GM19351 (cell line): ENCODE measurements around the gene OR2L13.
A peak's percentile ranks its signal among the peaks of the same experiment; 100 is the strongest.
"Not testable (repeated sequence)": the region's sequence is repeated elsewhere in the genome, so short reads cannot be mapped to it uniquely, and the experiment has no call there.

Source experiments
- ATAC-seq: cut with Tn5 transposase; IDR thresholded peaks from one replicate; pipeline ENCODE4 v1.9.1; 2021; ENCODE audit warnings: mild to moderate bottlenecking, moderate library complexity; ENCODE audit not compliant: unreplicated experiment

OR2L13 gene, protein sequence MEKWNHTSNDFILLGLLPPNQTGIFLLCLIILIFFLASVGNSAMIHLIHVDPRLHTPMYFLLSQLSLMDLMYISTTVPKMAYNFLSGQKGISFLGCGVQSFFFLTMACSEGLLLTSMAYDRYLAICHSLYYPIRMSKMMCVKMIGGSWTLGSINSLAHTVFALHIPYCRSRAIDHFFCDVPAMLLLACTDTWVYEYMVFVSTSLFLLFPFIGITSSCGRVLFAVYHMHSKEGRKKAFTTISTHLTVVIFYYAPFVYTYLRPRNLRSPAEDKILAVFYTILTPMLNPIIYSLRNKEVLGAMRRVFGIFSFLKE

DNA sequence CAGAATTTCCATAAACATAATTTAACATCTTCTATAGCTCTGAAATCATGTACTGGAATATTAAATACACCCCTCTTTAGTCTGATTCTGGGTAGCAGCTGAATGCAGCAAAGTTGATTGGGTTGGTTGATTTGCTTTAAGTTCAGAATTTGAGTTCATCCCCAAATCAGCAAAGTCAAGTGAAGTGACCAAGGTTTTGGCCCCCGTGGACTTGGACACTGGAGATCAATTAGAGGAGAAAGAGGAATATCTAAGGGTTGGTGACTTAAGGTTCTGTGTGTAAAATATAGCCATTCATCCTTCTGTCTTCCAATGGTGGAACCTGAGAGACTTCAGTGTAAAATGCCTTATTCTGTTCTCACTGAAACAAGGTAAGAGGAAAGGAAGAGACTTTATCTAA is at the start of gene OR2L13:
Gene OR2L13, plus strand, starts transcription at position 301 of the 400 bp plus-strand sequence. CDS start 4,192 bp downstream, outside the sequence.
- no peak for ATAC-seq

DNA sequence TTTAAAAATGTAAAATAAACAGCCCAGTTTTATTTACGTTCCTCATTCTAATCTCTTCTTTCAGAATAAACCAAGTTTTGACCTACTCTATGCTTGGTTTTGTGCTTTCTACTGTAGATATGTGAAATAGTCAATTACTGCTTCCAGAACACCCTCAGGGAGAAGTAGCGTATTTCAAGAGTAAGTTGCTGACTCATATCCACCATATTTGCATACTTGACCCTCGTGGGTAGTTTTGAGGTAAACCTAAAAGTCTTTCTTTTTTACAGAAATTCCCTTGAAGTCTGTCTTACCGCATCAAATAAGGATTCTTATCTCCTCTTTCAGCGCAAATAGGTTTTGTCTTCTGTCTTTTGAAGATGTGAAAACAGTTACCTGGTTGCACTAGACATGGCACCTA is 49.8 kb upstream of the OR2L13 start:
- ATAC-seq, result peak; percentile 60

DNA sequence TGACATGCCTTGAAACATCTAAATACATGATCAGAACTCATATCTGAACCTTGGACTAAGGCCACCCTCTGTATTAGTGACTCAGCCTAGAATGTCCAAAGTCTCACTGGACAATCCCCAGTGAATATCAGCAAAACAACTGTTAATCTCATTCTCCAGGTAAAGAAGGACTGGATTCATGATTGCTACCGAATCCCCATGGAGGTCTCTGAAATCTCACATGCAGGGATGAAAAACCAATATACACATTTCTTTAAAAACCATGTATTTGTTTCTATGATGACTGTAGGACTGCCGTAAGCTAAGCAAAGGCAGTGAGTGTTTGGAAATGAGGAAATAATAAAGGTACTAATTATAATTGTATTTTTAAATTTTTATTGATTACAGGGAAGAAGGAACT is 48.4 kb upstream of the OR2L13 start, which contains the start of gene OR2L3:
Gene OR2L3, plus strand, starts transcription at position 301 of the 400 bp plus-strand sequence. CDS start 13,846 bp downstream, outside the sequence.
- ATAC-seq, result no peak

DNA sequence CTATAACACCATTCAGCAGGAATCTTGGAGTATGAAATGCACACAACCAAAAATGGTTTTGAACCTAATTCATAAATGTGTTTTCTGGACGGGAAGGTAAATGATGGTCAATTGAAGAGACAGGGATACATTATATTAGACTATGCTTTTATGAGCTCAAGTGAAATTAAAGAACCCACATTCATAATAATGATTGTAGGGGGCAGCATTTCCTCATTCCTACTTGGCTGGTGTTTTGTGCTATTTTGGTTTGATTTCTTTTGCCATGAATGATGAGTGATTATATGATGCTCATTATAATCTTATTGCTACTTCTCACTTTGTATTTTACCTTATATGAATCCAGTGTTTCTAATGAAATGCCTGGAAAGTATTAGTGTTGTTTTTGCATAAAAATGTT is 48.0 kb upstream of the OR2L13 start:
- ATAC-seq, result no peak

DNA sequence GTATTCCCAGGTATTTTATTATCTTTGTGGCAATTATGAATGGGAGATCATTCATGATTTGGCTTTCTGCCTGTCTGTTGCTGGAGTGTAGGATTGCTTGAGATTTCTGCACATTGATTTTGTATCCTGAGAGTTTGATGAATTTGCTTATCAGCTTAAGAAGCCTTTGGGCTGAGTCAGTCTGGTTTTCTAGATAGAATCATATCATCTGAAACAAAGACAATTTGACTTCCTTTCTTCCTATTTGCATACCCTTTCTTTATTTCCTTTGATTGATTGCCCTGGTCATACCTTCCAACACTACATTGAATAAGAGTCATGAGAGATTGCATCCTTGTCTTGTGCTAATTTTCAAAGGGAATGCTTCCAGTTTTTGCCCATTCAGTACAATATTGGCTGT is 40.3 kb upstream of the OR2L13 start:
- ATAC-seq, result no peak

DNA sequence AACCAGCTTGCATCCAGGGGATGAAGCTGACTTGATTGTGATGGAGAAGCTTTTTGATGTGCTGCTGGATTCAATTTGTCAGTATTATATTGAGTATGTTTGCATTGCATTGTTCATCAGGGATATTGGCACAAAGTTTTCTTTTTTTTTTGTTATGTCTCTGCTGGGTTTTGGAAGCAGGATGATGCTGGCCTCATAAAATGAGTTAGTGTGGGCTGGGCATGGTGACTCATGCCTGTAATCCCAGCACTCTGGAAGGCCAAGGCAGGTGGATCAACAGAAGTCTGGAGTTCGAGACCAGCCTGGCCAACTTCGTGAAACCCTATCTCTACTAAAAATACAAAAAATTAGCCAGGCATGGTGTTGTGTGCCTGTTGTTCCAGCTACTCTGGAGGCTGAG is 39.7 kb upstream of the OR2L13 start:
- ATAC-seq, result no peak

DNA sequence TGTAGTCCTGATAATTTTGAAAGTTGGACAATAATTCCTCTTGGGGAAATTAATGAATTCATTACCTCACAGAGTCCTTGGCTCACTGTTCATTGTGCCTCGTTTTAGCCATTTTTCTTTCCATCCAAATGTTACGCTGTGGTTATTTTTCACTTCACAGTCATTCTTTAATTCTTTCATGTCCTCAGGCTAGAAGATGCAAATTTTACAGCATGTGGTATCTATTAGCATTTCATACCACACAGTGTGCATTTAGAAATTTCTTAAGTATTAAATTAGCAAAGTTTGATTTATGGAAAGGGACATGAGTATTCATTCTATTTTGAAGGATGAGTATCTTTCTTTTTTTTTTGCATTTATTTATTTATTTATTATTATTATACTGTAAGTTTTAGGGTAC is 29.9 kb upstream of the OR2L13 start:
- ATAC-seq, result no peak

DNA sequence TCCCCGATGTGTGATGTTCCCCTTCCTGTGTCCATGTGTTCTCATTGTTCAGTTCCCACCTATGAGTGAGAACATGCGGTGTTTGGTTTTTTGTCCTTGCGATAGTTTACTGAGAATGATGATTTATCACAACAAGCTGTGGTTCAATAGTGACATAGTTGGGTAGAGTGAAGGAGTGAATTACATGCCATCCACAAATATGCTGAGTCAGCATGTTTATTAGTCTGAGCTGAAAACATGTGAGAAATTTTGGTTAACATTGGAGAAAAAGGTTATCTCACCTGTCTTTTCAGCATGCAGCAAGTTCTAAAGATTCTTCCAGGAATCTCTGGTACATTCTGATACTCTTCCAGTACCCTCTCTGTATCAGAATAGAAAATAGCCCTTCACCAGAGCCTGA is 29.4 kb upstream of the OR2L13 start:
- no peak for ATAC-seq

DNA sequence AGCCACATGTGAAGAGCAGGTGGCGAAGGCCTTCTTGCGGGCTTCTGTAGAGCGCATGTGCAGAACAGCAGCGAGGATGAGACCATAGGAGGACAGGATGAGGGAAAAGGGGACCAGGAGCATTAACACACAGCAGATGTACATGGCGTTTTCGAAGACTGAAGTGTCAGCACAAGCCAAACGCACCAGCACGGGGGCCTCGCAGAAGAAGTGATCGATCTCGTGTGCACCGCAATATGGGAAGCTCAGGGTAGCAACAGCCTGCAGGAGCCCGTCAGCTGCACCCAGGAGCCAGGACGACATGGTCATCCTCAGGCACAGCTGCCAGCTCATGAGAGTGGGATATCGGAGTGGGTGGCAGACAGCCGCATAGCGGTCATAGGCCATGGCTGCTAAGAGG is 11.1 kb upstream of the OR2L13 start:
- not testable (repeated sequence) for ATAC-seq

DNA sequence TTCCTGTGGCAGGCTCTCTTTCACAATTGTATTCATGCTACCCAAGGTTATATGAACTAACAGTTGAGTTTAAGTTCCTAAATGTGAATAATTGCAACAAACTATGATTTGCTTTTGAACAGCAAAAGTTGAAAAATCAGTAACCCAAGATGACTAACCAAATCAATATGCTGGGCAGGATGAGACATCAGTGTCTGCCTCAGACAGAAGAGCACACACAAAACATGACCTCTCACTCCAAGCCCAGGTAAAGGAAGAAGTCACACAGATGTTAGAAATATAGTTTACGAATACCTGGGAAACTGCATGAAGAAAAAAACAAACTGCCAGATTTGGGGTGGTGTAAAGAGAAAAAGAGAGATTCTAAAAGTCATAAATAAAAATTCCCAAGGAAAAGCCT is 3.5 kb downstream of the OR2L13 start:
- no peak for ATAC-seq

DNA sequence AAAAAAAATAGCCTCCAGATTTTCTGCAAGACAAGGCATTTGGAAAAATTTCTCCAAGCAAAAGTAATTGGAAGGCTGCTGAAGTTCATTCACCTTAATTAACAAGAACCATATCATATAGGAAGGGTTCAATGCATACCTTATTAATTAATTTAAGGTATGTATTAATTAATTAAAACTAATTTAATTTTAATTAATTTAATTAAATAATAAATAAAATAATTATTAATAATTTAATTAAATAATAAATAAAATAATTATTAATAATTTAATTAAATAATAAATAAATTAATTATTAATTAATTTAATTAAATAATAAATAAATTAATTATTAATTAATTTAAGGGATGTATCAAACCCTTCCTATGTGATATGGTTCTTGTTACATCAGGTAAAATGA is 7.9 kb downstream of the OR2L13 start:
- ATAC-seq, result no peak

DNA sequence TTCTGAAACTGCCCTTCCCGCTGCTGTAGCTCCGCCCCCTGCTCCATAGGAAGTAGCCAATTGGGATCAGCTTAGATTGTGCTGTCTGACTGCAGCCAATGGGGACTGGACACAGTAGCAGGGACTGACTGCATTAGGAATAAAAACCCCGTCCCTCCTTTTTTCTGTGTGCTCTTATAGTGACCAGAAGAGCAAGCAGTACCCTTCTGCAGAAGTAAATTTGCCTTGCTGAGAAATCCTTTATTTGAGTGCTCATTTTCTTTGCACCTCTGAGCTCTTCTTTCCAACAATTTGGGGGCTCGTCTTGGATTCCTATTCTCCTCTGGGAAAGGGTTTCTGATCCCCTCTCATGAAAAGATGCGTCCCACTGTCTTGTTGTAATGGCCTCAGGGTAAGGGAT is 16.2 kb downstream of the OR2L13 start:
- ATAC-seq, result no peak

DNA sequence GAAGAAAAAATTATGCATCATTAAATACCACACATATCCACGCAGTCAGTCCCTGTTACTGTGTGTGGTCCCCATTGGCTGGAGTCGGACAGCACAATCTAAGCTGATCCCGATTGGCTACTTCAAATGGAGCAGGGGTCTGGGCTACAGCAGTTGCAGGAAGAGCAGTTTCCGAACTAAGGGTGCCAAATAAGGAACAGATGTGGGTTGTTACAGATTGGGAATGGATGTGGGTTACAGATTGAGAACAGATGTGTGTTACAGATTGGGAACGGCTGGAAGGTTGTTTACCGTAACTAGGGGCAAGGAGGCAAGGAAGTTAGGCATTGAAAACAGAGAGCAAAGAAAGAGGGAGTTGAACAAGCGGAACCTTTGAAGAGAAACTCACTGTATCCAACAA is 19.9 kb downstream of the OR2L13 start:
- ATAC-seq, result no peak

DNA sequence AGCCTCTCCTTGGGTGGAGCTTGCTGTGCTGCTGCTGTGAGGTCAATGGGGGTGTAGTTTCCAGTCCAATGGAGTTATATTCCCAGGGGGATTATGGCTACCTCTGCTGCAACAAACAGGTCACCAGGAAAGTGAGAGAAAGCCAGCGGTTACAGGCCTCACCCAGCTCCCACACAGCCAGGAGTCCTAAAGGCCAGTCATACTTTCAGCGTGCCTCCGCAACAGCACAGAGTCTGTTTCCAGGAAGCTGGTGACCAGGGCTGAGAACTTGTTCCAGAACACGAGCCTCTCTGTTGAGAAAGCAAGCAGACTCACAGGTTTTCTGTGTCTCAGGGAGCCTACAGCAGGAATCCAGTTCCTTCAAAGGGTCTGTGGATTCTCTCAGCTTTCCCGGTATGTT is 32.7 kb downstream of the OR2L13 start:
- ATAC-seq, result no peak

DNA sequence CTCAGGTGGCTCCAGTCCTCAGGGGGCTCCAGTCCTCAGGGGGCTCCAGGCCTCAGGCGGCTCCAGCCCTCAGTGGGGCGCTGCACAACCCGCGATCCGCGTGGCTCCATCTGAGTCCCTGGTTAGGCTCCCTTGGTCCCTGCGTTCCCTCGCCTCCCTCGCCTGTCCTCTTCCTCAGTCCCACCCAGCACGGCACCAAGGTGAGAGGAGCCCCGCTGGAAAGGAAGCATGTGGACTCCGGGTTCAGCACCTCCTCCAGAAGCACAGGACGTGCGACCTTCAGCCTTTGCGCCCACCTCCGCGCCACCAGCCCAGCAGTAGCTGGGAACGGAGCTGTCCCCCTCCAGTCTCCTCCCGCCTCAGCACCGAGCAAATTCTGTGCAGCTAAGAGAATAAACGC is 41.8 kb downstream of the OR2L13 start:
- no peak for ATAC-seq

DNA sequence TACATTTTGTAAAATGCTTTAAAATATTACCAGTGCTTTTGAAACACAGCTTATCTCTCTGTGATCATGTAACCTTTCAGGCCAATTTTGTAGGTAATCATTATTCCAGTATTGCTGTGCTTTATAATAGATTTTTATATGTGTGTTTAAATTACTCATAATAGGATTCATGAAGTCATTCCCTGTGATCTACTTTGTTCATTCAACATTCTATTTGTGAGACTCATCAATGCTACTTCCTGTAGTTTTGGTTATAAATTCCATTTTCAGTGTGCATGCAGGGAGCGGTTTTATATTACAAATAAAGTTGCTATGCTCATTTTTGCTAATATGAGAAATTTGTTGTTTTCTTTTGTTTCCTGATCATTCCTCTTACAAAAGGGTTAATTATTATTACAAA is 45.9 kb downstream of the OR2L13 start:
- ATAC-seq, result no peak

DNA sequence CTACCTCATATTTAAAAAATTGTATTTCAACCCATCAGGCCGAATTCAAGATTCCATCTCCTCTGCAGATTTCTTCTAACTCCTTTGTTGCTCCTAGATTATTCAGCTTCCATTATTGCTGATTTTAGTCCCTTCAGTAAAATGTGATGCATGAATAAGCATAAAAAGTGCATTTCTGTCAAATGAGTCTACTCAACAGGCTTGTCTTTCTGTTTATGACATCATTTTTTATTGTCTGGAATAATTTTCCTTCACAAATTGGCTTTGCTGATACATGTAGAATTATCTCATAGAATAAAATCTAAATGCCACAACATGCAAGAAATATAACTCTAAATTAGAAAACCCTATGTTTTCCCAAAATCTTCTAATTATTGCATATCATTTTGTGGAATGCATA is 48.3 kb downstream of the OR2L13 start:
- no peak for ATAC-seq

DNA sequence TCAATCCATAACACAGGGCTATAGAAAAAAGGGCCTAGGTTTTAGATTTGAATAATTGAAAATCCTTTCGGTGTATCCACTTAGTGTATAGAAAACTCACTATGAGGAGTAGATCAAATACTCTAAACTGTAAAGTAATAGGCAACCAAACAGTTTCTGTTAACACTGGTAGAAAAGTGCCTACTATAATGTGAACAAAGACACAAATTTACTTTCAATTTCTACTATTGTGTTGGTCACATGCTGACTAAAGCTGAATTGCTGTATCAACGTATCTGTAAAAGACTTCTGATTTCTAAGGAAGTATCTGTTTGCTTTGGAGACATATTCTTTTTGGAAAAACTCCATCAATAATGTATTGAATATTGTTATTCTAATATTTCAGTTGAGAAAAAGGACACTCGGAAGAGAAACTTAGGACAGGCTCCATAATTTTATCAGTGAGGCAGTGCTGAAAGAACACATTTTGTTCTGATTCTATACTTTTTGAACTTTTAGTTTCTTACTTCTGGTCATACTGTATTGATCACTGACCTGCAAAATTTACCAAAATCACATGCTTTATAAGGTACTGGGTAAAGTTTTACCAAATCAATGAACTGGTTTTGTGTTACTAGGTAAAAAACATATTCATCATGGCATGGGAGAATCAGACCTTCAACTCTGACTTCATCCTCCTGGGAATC is 49.7 kb downstream of the OR2L13 start, which contains the start of gene OR2M5:
Gene OR2M5, plus strand, starts transcription at position 636 of the 686 bp plus-strand sequence. Its CDS starts 0 bp downstream, at position 636.
- ATAC-seq, result no peak
